HT1080 (cell line): ENCODE results near the gene SCYL3. TPM values are rescaled to one million over a fixed set of nuclear protein-coding genes. Genes with fewer than 3 reads are reported as not detected.

ENCODE experiments used
- DNase-seq: peaks from one replicate; pipeline ENCODE4 v3.0.0-alpha.2; 2015; ENCODE audit warnings: low read depth
- total RNA-seq: library from RNA; depleted of rRNA; stranded (reverse); fragments of >200 nt; shearing (Covaris generic); gene quantifications from 2 replicates; pipeline ENCODE4 v1.2.3, GENCODE V29; 2014

SCYL3 gene
- total RNA-seq, 1 experiment from 2014 or later = 3.9 TPM

- DNase-seq = no peak
These were observed 7.4 kb upstream of the SCYL3 start for GRCh38 chr1:169901115-169901514.

- DNase-seq = no peak
These were observed 6.9 kb upstream of the SCYL3 start for GRCh38 chr1:169900571-169900970.

DNA sequence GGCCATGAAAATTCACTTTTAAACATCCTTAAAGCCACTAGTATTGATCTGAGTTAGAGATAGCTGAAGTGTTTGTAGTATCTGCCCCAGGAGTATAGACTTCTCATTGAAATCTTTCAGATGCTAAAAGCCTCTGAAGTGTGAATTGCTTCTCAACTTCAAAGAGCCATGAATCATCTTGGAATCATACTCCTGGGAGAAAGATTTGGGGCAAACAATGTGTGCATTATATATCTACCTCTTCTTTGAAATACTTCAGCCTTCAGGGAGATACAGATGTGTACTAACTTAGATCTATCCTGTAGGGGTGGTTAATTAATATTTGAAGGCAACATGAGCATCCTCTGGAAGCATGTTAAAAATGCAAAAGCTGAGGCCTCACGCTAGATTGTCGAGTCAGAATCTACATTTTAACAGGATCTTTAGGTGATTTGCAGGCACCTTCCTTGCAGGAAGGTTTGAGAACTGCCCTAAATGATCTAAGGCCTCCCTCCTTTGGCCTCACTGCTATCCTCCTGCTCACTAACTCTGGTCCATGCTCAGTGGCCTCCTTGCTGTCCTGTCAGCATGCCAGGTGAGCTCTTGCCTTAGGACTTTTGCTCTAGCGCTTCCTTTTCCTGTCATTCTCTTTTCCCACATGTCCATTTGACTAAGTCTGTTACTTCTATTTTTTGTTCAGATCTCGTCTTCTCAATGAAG, 6.0 kb upstream of the SCYL3 start:
- peak; percentile 32 for DNase-seq

DNA sequence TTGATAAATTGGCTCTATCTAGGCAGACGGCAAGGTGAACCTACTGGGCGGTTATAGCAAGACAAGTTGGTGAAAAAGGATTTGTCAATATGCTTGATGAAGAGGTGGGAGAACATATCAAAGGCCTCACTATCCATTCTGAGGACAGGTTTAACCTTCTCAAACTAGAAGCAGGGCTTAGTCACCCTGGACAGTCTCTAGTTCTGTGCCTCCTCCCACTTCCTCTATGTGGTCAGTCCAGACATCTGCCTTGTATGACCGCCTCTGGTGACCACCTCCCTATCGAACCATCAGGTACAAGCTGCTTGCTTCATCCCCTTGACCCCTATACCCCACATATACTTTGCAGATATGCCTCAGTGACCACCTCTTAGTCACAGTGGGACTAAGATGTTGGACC, 2.3 kb upstream of the SCYL3 start:
- DNase-seq = peak; percentile 54

GRCh38 chr1:169894424-169895145, 889 bp upstream of the SCYL3 start:
- no peak for DNase-seq

- DNase-seq = peak; percentile 28
These were observed 610 bp downstream of the SCYL3 start for GRCh38 chr1:169892927-169893644.

GRCh38 chr1:169892176-169892926, 1.3 kb downstream of the SCYL3 start:
- DNase-seq = no peak

- DNase-seq = no peak
These were observed 2.2 kb downstream of the SCYL3 start for GRCh38 chr1:169891539-169891885.

- peak; percentile 60 for DNase-seq
These were observed 2.7 kb downstream of the SCYL3 start for GRCh38 chr1:169890761-169891538.

DNA sequence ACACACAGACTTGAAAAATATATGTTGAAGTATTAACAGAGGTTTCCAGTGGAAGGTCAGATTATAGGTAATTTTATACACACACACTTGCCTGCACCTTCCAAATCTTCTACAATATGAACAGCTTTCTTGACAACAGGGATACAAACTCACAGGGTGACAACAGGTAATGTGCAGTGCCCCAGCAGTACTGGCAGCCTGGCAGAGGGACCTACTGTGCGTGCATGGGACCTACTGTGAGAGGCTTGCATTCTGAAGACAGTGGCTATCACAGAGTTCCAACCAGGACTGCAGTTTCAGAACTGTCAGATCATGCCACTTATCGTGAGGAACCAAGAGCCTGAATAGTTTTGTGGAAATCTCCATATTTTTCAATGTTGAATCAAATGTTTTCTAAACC, 3.8 kb downstream of the SCYL3 start:
- DNase-seq = no peak

GRCh38 chr1:169886931-169887330, 6.8 kb downstream of the SCYL3 start:
- no peak for DNase-seq

GRCh38 chr1:169886422-169886821, 7.3 kb downstream of the SCYL3 start:
- DNase-seq = no peak

- DNase-seq = no peak
These were observed 8.5 kb downstream of the SCYL3 start for GRCh38 chr1:169885207-169885606.

- DNase-seq = no peak
These were observed 9.1 kb downstream of the SCYL3 start for GRCh38 chr1:169884634-169885033.

- DNase-seq = no peak
These were observed 11.6 kb downstream of the SCYL3 start for GRCh38 chr1:169882039-169882511.

- no peak for DNase-seq
These were observed 14.5 kb downstream of the SCYL3 start for GRCh38 chr1:169879034-169879840.

DNA sequence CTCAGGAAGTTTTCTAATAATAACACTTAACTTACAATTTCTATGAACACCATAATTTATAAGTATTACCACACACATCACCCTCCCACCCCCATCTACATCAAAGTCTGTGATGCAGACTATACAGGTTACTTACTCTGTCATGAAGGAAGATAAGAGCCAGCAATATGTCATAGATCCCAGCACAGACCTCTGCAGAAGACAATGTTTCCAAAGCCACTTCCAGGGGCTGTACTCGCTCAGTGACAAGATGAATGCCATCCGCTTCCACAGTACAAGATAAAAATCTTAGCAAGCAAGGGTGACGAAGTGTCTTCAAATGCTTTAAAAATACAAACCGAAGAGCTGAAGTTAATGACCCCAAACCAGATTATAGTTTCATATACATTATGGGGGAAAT, 15.2 kb downstream of the SCYL3 start:
- DNase-seq = no peak

DNA sequence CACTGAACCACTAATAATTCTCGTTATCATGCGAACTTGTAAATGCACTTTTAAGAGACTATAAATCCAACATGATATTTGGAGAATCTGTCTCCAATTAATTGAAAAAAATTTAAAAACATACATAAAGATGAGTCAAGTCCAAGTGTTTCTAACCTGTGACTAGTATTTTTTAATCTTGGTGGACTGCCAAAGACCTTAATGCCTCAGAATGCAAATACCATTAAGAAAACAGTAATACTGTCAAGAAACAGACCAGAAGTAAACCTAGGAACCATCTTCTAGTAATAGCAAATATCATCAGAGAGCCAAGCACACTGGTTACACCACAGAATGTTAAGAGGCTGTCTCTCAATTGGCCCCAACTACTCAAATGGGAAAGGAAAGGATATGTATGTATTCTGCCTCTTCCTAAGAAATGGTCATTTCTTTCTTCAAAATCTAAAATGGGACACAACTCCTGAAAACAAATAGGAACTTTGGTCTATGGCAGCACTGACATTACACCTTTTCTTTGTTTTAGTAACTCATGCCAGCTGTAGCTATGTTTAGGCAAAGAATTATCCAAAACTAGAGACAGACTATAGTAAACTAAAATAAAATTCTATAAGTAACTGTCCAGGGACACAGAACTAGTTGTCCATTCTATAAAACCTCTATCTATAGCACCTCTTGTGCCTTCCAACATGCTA, 15.8 kb downstream of the SCYL3 start:
- no peak for DNase-seq

GRCh38 chr1:169874229-169874628, 19.5 kb downstream of the SCYL3 start:
- no peak for DNase-seq
